Ovary (tissue), 3 donors: ENCODE results near the gene CCDC102A.

Experiments
- CTCF ChIP-seq, 3 donors: fragments of 450-650 bp in 2 of 3; fragments of 200-600 bp in 1 of 3; IDR thresholded peaks; one replicate each; pipeline versions ENCODE4 v1.5.1 to v1.8.0; 2016 to 2022; ENCODE audit warnings: antibody characterized with exemption in 3 of 3, mild to moderate bottlenecking in 1 of 3
- POLR2A ChIP-seq: fragments of 450-650 bp; IDR thresholded peaks from one replicate; pipeline ENCODE4 v1.6.1; 2017; ENCODE audit warnings: antibody characterized with exemption, mild to moderate bottlenecking, moderate library complexity
- donor health status: DM: no; HTN: no; CAD: no.

GRCh38 chr16:57479976-57480753 lies 56.2 kb downstream of the CCDC102A start:
- TF ChIP-seq POLR2A: no peak
- TF ChIP-seq CTCF (IDR thresholded peaks at IDR 0.05): no peak
